ENCODE data around the gene TEKTIP1.

- no peak for TF ChIP-seq POLR2AphosphoS5 (IDR thresholded peaks at IDR 0.05)
- TF ChIP-seq EP300 (conservative IDR thresholded peaks at IDR 0.05; ENCODE audit: poor library complexity, severe bottlenecking) = no peak
- no peak for TF ChIP-seq CTCF (IDR thresholded peaks at IDR 0.05; ENCODE audit: poor library complexity, severe bottlenecking)
- TF ChIP-seq EZH2 (IDR thresholded peaks at IDR 0.05; ENCODE audit: borderline replicate concordance, insufficient read depth, low read length, poor library complexity, severe bottlenecking) = no peak
- no peak for TF ChIP-seq REST (IDR thresholded peaks at IDR 0.05; ENCODE audit: borderline replicate concordance)
- no peak for TF ChIP-seq TAF1 (IDR thresholded peaks at IDR 0.05; ENCODE audit: low read depth)
These were observed 52.2 kb downstream of the TEKTIP1 start for GRCh38 chr19:3590991-3591659.

Data from neural cell (in vitro differentiated cells).